ENCODE measurements around the gene SLC8A1.
A peak's percentile ranks its signal among the peaks of the same experiment; 100 is the strongest.

SLC8A1 gene

DNA sequence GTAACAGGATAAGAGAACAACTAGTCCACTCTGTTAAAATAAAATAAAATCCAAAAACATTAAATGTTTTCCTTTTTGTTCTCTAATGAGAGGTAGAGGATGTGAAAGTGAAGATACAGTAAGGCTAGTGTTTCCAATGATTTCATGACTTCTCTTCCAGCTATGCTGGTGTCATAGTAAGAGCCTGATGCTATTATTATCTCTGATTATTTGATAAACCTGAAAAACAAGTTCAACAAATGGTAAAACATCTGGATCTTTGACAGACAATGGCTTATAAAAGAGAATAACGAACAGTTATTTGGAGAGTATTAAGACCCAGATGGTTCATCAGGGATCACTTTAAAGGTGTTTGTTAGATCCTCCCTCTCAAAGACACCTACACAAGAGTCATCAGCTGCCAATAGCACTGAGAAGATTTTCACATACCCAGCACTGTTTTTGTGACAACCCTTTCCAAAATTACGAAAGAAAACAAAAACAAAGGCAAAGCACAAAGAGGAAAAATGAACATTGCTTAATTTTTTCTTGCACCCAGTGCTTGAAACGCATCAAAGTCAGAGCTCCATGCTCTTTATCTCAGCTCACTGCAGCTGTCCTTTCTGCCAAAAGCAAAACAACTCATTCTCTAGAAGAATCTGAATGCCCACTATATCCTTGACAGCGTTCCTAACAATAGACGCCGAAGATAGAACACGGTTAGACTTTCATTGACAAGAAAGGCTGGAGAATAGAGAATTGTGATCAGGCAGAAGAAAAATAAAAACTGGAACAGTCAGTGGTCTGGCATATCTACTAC is 168.6 kb downstream of the SLC8A1 start:
- H3K4me3 ChIP-seq (ENCODE audit: low read depth, low read length): no peak overlapping the region
- DNase-seq (ENCODE audit: low read depth): no peak
- TF ChIP-seq, protein P1, sequence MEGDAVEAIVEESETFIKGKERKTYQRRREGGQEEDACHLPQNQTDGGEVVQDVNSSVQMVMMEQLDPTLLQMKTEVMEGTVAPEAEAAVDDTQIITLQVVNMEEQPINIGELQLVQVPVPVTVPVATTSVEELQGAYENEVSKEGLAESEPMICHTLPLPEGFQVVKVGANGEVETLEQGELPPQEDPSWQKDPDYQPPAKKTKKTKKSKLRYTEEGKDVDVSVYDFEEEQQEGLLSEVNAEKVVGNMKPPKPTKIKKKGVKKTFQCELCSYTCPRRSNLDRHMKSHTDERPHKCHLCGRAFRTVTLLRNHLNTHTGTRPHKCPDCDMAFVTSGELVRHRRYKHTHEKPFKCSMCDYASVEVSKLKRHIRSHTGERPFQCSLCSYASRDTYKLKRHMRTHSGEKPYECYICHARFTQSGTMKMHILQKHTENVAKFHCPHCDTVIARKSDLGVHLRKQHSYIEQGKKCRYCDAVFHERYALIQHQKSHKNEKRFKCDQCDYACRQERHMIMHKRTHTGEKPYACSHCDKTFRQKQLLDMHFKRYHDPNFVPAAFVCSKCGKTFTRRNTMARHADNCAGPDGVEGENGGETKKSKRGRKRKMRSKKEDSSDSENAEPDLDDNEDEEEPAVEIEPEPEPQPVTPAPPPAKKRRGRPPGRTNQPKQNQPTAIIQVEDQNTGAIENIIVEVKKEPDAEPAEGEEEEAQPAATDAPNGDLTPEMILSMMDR (IDR thresholded peaks at IDR 0.05; ENCODE audit: insufficient read depth, low read depth, low read length, missing control alignments): no peak

GRCh38 chr2:40282428-40282827 is 169.5 kb downstream of the SLC8A1 start:
- peak overlapping the region; percentile 51 for H3K4me3 ChIP-seq (ENCODE audit: low read depth, low read length)
- TF ChIP-seq, protein P1 (IDR thresholded peaks at IDR 0.05; ENCODE audit: insufficient read depth, low read depth, low read length, missing control alignments): no peak
- peak; percentile 16 for DNase-seq (ENCODE audit: low read depth)

GRCh38 chr2:40281021-40281940 is 170.6 kb downstream of the SLC8A1 start:
- TF ChIP-seq, protein P1 (IDR thresholded peaks at IDR 0.05; ENCODE audit: insufficient read depth, low read depth, low read length, missing control alignments): no peak
- peak; percentile 64 for DNase-seq (ENCODE audit: low read depth)
- H3K4me3 ChIP-seq (ENCODE audit: low read depth, low read length): peak overlapping the region; percentile 51

DNA sequence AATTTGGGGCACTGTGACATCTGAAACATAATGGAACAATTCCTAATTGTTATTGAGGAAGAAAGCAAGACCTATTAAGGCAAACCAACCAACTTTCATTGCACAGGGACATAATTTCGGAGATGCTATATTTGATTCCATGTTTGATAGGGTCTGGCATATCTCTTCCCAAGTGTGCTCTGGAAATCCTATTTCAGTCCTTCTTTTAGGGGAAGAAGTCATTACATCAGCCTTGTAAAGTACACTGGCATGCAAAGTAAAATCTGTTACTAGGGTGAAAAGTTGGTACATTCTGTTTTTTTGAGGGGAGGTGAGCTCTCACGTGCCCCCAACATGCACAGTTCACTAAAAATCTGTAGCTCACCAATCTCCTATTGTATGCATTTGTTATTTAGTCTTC is 172.4 kb downstream of the SLC8A1 start:
- no peak for DNase-seq (ENCODE audit: low read depth)
- TF ChIP-seq, protein P1 (IDR thresholded peaks at IDR 0.05; ENCODE audit: insufficient read depth, low read depth, low read length, missing control alignments): no peak
- no peak overlapping the region for H3K4me3 ChIP-seq (ENCODE audit: low read depth, low read length)

- no peak for DNase-seq (ENCODE audit: low read depth)
- H3K4me3 ChIP-seq (ENCODE audit: low read depth, low read length): no peak overlapping the region
- TF ChIP-seq, protein P1 (IDR thresholded peaks at IDR 0.05; ENCODE audit: insufficient read depth, low read depth, low read length, missing control alignments): no peak
Observed at GRCh38 chr2:40279001-40279400, 172.9 kb downstream of the SLC8A1 start.

GRCh38 chr2:40276076-40276475 is 175.8 kb downstream of the SLC8A1 start:
- no peak overlapping the region for H3K4me3 ChIP-seq (ENCODE audit: low read depth, low read length)
- no peak for DNase-seq (ENCODE audit: low read depth)
- TF ChIP-seq, protein P1 (IDR thresholded peaks at IDR 0.05; ENCODE audit: insufficient read depth, low read depth, low read length, missing control alignments): no peak
